Thyroid gland (tissue), 4 donors: Measurements from ENCODE around the gene SORL1. TPM values are rescaled to one million over a fixed set of nuclear protein-coding genes. Genes with fewer than 3 reads are reported as not detected.

ENCODE experiments used
- DNase-seq, 2 donors: peaks; one replicate each; pipeline ENCODE4 v3.0.0-alpha.2; 2019
- H3K27ac ChIP-seq, 3 donors: fragments of 200-600 bp; sonication (generic); 1 replicate in 2 of 3; 2 replicates in 1 of 3; pipeline ENCODE4 v1.5.1; 2016 to 2019; ENCODE audit warnings: mild to moderate bottlenecking in 1 of 3, moderate library complexity in 1 of 3
- H3K27me3 ChIP-seq: fragments of 200-600 bp; sonication (generic); one replicate; pipeline ENCODE4 v1.5.1; 2019
- H3K36me3 ChIP-seq, 2 donors: fragments of 200-600 bp; sonication (generic); one replicate each; pipeline ENCODE4 v1.5.1; 2016 to 2019
- H3K4me1 ChIP-seq, 2 donors: fragments of 200-600 bp; sonication (generic); one replicate each; pipeline ENCODE4 v1.5.1; 2017 to 2019
- H3K4me3 ChIP-seq, 3 donors: fragments of 200-600 bp; sonication (generic); replicated peaks in 1 of 3; 1 replicate in 2 of 3; 2 replicates in 1 of 3; pipeline ENCODE4 v1.5.1; 2016; ENCODE audit warnings: mild to moderate bottlenecking in 1 of 3
- H3K9me3 ChIP-seq: fragments of 200-600 bp; sonication (generic); one replicate; pipeline ENCODE4 v1.5.1; 2017
- CTCF ChIP-seq, 6 experiments: fragments of 200-600 bp in 3 of 6; fragments of 450-650 bp in 3 of 6; sonication (generic) in 3 of 6; IDR thresholded peaks; one replicate each; pipeline ENCODE4 v1.5.1; 2016 to 2019; ENCODE audit warnings: antibody characterized with exemption in 6 of 6, mild to moderate bottlenecking in 2 of 6, inconsistent platforms in 1 of 6, moderate library complexity in 1 of 6
- POLR2A ChIP-seq, 2 donors: fragments of 450-650 bp; IDR thresholded peaks; one replicate each; pipeline ENCODE4 v1.6.1; 2017; ENCODE audit warnings: antibody characterized with exemption in 2 of 2, mild to moderate bottlenecking in 2 of 2, moderate library complexity in 1 of 2
- WGBS, 2 donors: methylation state at CpG; one replicate each; pipeline ENCODE4 v1.1.5; 2017; 5-methylcytosine and 5-hydroxymethylcytosine counted together
- intact Hi-C: fragments of 100-400 bp; cut with DNase I; formaldehyde crosslinking; loops from one replicate; pipeline ENCODE4 v1.15.1; 2023
- total RNA-seq, 4 donors: library from RNA; depleted of rRNA; stranded (reverse); fragments of >200 nt; gene quantifications; one replicate each; pipeline ENCODE4 v1.2.3, GENCODE V29; 2016

Gene SORL1
- total RNA-seq, 4 donors from 2014 or later = 19.6 to 73.8 (median 53.6) TPM

- peaks cover 45 to 55% of the 10 kb centered on the region in 2 donors for H3K4me1 ChIP-seq
- peak; percentile 72 to 73 for DNase-seq
- TF ChIP-seq CTCF (IDR thresholded peaks at IDR 0.05) (no peak), POLR2A (IDR thresholded peaks at IDR 0.05) (peak in 1 of 2 donors; percentile 48)
- no peaks in the 10 kb centered on the region for H3K9me3 ChIP-seq
- H3K27me3 ChIP-seq = no peaks in the 10 kb centered on the region
- H3K27ac ChIP-seq = peak overlapping the region; percentile 78 to 89 (median 80)
- no peak overlapping the region for H3K4me3 ChIP-seq
- H3K36me3 ChIP-seq = no peaks in the 10 kb centered on the region
- WGBS, 2 donors = 27 to 29% methylated on average over 10 of the region's 10 CpGs
- intact Hi-C loops = no loop called here
Measured at GRCh38 chr11:121467965-121468364, 15.9 kb downstream of the SORL1 start.

GRCh38 chr11:121469910-121470309, 17.8 kb downstream of the SORL1 start:
- WGBS, 2 donors = 92 to 96% methylated on average over 5 of the region's 5 CpGs
- peak overlapping the region; percentile 71 to 89 (median 81) for H3K27ac ChIP-seq
- H3K36me3 ChIP-seq = no peaks in the 10 kb centered on the region
- peaks cover 40 to 49% of the 10 kb centered on the region in 2 donors for H3K4me1 ChIP-seq
- intact Hi-C loops = no loop called here
- no peak for DNase-seq
- no peaks in the 10 kb centered on the region for H3K27me3 ChIP-seq
- H3K9me3 ChIP-seq = no peaks in the 10 kb centered on the region
- TF ChIP-seq CTCF (IDR thresholded peaks at IDR 0.05) (no peak), POLR2A (IDR thresholded peaks at IDR 0.05) (no peak)
- no peak overlapping the region for H3K4me3 ChIP-seq

GRCh38 chr11:121471167-121471566, 19.1 kb downstream of the SORL1 start:
- Histone ChIP-seq H3K36me3 (no peaks in the 10 kb centered on the region), H3K27ac (peak overlapping the region; percentile 71 to 89 (median 81)), H3K4me3 (no peak overlapping the region), H3K27me3 (no peaks in the 10 kb centered on the region), H3K9me3 (no peaks in the 10 kb centered on the region), H3K4me1 (peaks cover 31 to 36% of the 10 kb centered on the region in 2 donors)
- intact Hi-C loops = no loop called here
- peak; percentile 82 to 83 for DNase-seq
- WGBS, 2 donors = 54 to 83% methylated on average over 5 to 12 of the region's 12 CpGs
- TF ChIP-seq POLR2A (IDR thresholded peaks at IDR 0.05) (peak in 1 of 2 donors; percentile 44), CTCF (IDR thresholded peaks at IDR 0.05) (peak in 2 of 6 experiments; percentile 17 to 46)

GRCh38 chr11:121472312-121472711, 20.2 kb downstream of the SORL1 start:
- H3K9me3 ChIP-seq = no peaks in the 10 kb centered on the region
- WGBS, 2 donors = 80 to 85% methylated on average over 2 of the region's 2 CpGs
- no peak for DNase-seq
- H3K36me3 ChIP-seq = no peaks in the 10 kb centered on the region
- TF ChIP-seq POLR2A (IDR thresholded peaks at IDR 0.05) (no peak), CTCF (IDR thresholded peaks at IDR 0.05) (no peak)
- peaks cover 24 to 26% of the 10 kb centered on the region in 2 donors for H3K4me1 ChIP-seq
- intact Hi-C loops = no loop called here
- peak overlapping the region in 1 of 3 donors; percentile 89 for H3K27ac ChIP-seq
- H3K27me3 ChIP-seq = no peaks in the 10 kb centered on the region
- H3K4me3 ChIP-seq = no peak overlapping the region

GRCh38 chr11:121473064-121473777, 21.1 kb downstream of the SORL1 start:
- Histone ChIP-seq H3K27me3 (no peaks in the 10 kb centered on the region), H3K4me1 (peaks cover 19 to 24% of the 10 kb centered on the region in 2 donors), H3K4me3 (no peak overlapping the region), H3K27ac (no peak overlapping the region), H3K36me3 (no peaks in the 10 kb centered on the region), H3K9me3 (no peaks in the 10 kb centered on the region)
- no peak for TF ChIP-seq POLR2A (IDR thresholded peaks at IDR 0.05)
- TF ChIP-seq CTCF (IDR thresholded peaks at IDR 0.05) = no peak
- 80% methylated on average over 8 of the region's 8 CpGs for WGBS, 2 donors
- intact Hi-C loops = no loop called here
- no peak for DNase-seq
